OCI-LY3 (cell line): Measurements from ENCODE around the gene RENBP.

ENCODE experiments used
- H2AFZ ChIP-seq: fragments of 200-600, 300-600 bp; shearing (Covaris generic); 2 replicates; pipeline ENCODE4 v1.6.0; 2014; ENCODE audit warnings: antibody characterized with exemption, low read depth, low read length
- H3K27ac ChIP-seq: fragments of 200-600, 300-600 bp; sonication (generic); 2 replicates; pipeline ENCODE4 v1.5.1; 2014; ENCODE audit warnings: mild to moderate bottlenecking, low read length, moderate library complexity, mixed read lengths
- H3K27me3 ChIP-seq: fragments of 200-600, 300-600 bp; sonication (generic); 2 replicates; pipeline ENCODE4 v1.6.1; 2014; ENCODE audit warnings: low read depth, low read length, mixed read lengths
- H3K36me3 ChIP-seq: fragments of 200-600, 300-600 bp; sonication (generic); replicated peaks from 2 replicates; pipeline ENCODE3; 2014; ENCODE audit warnings: low read depth, low read length, mixed read lengths
- H3K4me1 ChIP-seq: fragments of 300-600, 200-600 bp; sonication (generic); 2 replicates; pipeline ENCODE4 v1.6.1; 2014; ENCODE audit warnings: low read length, mixed read lengths
- H3K4me2 ChIP-seq: fragments of 200-600, 300-600 bp; sonication (generic); 2 replicates; pipeline ENCODE4 v1.6.1; 2014; ENCODE audit warnings: low read length, mixed read lengths
- H3K4me3 ChIP-seq: fragments of 300-600, 200-600 bp; sonication (generic); 2 replicates; pipeline ENCODE4 v1.5.1; 2014; ENCODE audit warnings: antibody characterized with exemption, mild to moderate bottlenecking, low read length, moderate library complexity
- H3K79me2 ChIP-seq: fragments of 300-600, 200-600 bp; shearing (Covaris generic); 2 replicates; pipeline ENCODE4 v1.6.1; 2014; ENCODE audit warnings: mild to moderate bottlenecking, low read length, mixed read lengths
- H3K9ac ChIP-seq: fragments of 300-600, 200-600 bp; shearing (Covaris generic); 2 replicates; pipeline ENCODE4 v1.6.0; 2014; ENCODE audit warnings: mild to moderate bottlenecking, low read length, moderate library complexity
- H3K9me3 ChIP-seq: fragments of 200-600, 300-600 bp; shearing (Covaris generic); 2 replicates; pipeline ENCODE4 v1.6.1; 2014; ENCODE audit warnings: low read length, mixed read lengths; ENCODE audit not compliant: insufficient read depth
- H4K20me1 ChIP-seq: fragments of 200-600, 300-600 bp; sonication (generic); 2 replicates; pipeline ENCODE4 v1.6.1; 2016; ENCODE audit warnings: low read length, mixed read lengths; ENCODE audit not compliant: insufficient read depth
- EZH2phosphoT487 ChIP-seq: fragments of 200-600 bp; shearing (Covaris generic); IDR thresholded peaks from 2 replicates; pipeline ENCODE4 v1.6.1; 2018; ENCODE audit warnings: antibody characterized with exemption, mixed run types, low read depth
- TF ChIP-seq, protein P1 (sequence below): fragments of 200-600, 300-600 bp; sonication (generic); IDR thresholded peaks from 2 replicates; pipeline ENCODE4 v1.5.1; 2014; ENCODE audit warnings: antibody characterized with exemption, low read length, low read depth

RENBP gene

DNA sequence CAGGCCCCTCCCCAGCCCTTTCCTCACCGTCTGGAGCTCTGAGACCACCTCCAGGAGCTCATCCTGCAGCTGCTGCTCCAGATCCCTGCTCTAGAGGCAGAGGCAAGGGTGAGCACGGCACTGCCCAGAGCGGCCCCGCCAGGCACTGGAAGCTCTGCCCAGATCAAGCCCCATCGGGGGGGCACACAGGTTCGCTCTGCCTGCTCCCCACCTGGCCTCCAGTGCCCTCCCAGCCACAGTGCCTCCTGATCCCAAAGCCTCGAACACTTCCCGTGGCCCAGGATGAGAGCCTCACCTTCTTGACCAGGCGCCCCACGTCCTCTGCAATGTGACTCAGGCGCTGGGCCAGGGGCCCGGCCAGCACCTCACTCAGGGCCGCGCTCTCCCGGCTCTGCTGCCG, 23.4 kb downstream of the RENBP start:
- no peak overlapping the region for H3K27ac ChIP-seq
- H3K4me1 ChIP-seq, result peaks cover 20% of the 10 kb centered on the region
- no peak overlapping the region for H3K4me2 ChIP-seq
- no peaks in the 10 kb centered on the region for H3K9me3 ChIP-seq
- H3K9ac ChIP-seq, result no peak overlapping the region
- peaks cover 51% of the 10 kb centered on the region for H3K36me3 ChIP-seq
- TF ChIP-seq, protein P1, sequence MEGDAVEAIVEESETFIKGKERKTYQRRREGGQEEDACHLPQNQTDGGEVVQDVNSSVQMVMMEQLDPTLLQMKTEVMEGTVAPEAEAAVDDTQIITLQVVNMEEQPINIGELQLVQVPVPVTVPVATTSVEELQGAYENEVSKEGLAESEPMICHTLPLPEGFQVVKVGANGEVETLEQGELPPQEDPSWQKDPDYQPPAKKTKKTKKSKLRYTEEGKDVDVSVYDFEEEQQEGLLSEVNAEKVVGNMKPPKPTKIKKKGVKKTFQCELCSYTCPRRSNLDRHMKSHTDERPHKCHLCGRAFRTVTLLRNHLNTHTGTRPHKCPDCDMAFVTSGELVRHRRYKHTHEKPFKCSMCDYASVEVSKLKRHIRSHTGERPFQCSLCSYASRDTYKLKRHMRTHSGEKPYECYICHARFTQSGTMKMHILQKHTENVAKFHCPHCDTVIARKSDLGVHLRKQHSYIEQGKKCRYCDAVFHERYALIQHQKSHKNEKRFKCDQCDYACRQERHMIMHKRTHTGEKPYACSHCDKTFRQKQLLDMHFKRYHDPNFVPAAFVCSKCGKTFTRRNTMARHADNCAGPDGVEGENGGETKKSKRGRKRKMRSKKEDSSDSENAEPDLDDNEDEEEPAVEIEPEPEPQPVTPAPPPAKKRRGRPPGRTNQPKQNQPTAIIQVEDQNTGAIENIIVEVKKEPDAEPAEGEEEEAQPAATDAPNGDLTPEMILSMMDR, result no peak
- no peak for TF ChIP-seq EZH2phosphoT487
- no peak overlapping the region for H2AFZ ChIP-seq
- H3K27me3 ChIP-seq, result no peaks in the 10 kb centered on the region
- peaks cover 61% of the 10 kb centered on the region for H3K79me2 ChIP-seq
- H3K4me3 ChIP-seq, result no peak overlapping the region
- H4K20me1 ChIP-seq, result peaks cover 31% of the 10 kb centered on the region

DNA sequence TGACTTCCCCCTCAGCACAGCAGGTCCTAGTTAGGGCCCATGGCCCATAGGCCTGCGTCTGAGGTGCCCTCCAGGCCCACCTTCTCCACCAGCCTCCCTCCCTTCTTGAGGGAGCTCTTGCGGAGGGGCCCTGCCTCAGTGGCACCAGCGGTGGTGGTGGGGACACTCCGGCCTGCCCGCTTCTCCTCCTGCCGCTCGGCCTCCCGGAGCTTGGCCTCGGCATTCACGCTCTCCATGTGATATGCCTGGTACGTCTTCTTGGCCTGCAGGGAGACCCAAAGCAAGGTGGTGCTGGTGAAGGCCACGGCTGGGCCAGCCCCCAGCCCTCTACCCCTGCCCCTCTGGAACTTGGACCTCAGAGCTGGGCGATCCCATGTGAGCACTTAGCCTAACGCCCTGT, 23.9 kb downstream of the RENBP start:
- peaks cover 52% of the 10 kb centered on the region for H3K36me3 ChIP-seq
- H3K9me3 ChIP-seq, result no peaks in the 10 kb centered on the region
- H3K27me3 ChIP-seq, result no peaks in the 10 kb centered on the region
- TF ChIP-seq EZH2phosphoT487, result no peak
- TF ChIP-seq, protein P1, result no peak
- no peak overlapping the region for H3K9ac ChIP-seq
- no peak overlapping the region for H3K4me2 ChIP-seq
- H3K27ac ChIP-seq, result no peak overlapping the region
- H3K4me1 ChIP-seq, result peaks cover 20% of the 10 kb centered on the region
- peaks cover 31% of the 10 kb centered on the region for H4K20me1 ChIP-seq
- no peak overlapping the region for H2AFZ ChIP-seq
- H3K79me2 ChIP-seq, result peaks cover 56% of the 10 kb centered on the region
- no peak overlapping the region for H3K4me3 ChIP-seq

DNA sequence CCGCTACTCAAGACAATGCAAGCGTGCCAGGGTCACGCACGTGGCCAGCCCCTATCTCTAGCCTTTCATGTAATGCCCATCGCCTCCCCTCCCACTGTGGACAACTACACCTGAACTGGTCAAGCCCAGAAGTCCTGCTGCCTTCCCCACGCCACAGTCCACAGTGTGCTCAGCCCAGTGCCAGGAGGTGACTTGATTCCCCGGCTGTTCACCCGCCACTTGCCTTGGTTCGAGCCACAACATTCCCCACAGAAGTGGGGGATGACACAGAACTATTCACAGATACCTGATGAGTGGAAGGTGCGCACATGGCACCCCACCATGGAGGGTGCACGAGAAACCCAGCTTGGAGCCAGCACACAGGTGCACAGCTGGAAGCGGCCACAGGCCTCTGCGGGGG, 25.2 kb downstream of the RENBP start:
- no peak overlapping the region for H3K9ac ChIP-seq
- no peaks in the 10 kb centered on the region for H3K27me3 ChIP-seq
- no peak for TF ChIP-seq EZH2phosphoT487
- TF ChIP-seq, protein P1, result no peak

DNA sequence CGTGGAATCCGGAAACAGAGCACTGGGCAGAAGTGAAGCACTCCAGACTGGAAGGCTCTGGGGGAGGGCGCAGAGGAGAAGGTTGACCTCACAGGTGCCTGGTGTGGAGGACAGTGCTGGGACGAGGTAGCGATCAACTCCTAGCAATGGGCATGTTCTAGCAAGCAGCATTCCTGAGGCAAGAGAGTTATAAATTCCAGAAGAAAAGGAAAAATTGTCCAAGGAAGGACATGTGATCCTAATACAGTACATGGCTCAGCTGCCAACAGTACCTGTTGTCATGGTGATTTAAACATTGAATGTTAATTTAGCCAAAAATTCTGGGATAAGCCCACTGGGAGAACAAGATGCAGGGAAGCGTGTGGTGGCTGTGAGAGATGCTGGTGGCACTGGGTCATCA, 26.6 kb downstream of the RENBP start:
- H3K9ac ChIP-seq, result no peak overlapping the region
- H3K79me2 ChIP-seq, result peaks cover 29% of the 10 kb centered on the region
- H3K9me3 ChIP-seq, result no peaks in the 10 kb centered on the region
- peaks cover 40% of the 10 kb centered on the region for H3K36me3 ChIP-seq
- H4K20me1 ChIP-seq, result peaks cover 19% of the 10 kb centered on the region
- H2AFZ ChIP-seq, result no peak overlapping the region
- H3K27ac ChIP-seq, result no peak overlapping the region
- H3K4me1 ChIP-seq, result no peaks in the 10 kb centered on the region
- no peak overlapping the region for H3K4me2 ChIP-seq
- H3K4me3 ChIP-seq, result no peak overlapping the region
- H3K27me3 ChIP-seq, result no peaks in the 10 kb centered on the region
- no peak for TF ChIP-seq EZH2phosphoT487
- TF ChIP-seq, protein P1, result no peak

More for the DNA sequence above, 25.2 kb downstream of the RENBP start:
- H2AFZ ChIP-seq, result no peak overlapping the region
- no peak overlapping the region for H3K4me3 ChIP-seq
- no peak overlapping the region for H3K27ac ChIP-seq
- no peaks in the 10 kb centered on the region for H3K9me3 ChIP-seq
- peaks cover 43% of the 10 kb centered on the region for H3K79me2 ChIP-seq
- H4K20me1 ChIP-seq, result peaks cover 29% of the 10 kb centered on the region
- peaks cover 45% of the 10 kb centered on the region for H3K36me3 ChIP-seq
- peaks cover 12% of the 10 kb centered on the region for H3K4me1 ChIP-seq
- H3K4me2 ChIP-seq, result no peak overlapping the region
